Endothelial cell of hepatic sinusoid (primary cell): ENCODE measurements around the gene OLIG1.

ENCODE experiments used
- in situ Hi-C: cut with HindIII; loops from 2 replicates; pipeline ENCODE4 v1.10.0; 2017; ENCODE audit warnings: low sequenced_read_pairs

Gene OLIG1, protein sequence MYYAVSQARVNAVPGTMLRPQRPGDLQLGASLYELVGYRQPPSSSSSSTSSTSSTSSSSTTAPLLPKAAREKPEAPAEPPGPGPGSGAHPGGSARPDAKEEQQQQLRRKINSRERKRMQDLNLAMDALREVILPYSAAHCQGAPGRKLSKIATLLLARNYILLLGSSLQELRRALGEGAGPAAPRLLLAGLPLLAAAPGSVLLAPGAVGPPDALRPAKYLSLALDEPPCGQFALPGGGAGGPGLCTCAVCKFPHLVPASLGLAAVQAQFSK

DNA sequence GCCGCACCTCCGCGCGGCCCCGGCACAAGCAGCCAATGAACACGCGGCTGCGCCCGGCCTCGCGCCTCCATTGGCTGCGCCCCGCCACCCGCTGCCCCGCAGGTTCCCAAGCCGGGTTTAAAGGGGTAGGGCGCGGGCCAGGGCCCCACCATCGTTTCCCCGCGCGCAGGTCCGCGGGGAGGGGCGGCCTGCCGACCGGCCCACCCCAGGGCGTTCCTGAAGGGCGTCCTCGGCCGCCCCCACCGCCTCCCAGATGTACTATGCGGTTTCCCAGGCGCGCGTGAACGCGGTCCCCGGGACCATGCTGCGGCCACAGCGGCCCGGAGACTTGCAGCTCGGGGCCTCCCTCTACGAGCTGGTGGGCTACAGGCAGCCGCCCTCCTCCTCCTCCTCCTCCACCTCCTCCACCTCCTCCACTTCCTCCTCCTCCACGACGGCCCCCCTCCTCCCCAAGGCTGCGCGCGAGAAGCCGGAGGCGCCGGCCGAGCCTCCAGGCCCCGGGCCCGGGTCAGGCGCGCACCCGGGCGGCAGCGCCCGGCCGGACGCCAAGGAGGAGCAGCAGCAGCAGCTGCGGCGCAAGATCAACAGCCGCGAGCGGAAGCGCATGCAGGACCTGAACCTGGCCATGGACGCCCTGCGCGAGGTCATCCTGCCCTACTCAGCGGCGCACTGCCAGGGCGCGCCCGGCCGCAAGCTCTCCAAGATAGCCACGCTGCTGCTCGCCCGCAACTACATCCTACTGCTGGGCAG, at the start of gene OLIG1:
TSS of gene OLIG1 (plus strand) at position 148 of the 750 bp plus-strand sequence. CDS start at position 254, 106 bp downstream.
- in situ Hi-C loops, result no loop called here

DNA sequence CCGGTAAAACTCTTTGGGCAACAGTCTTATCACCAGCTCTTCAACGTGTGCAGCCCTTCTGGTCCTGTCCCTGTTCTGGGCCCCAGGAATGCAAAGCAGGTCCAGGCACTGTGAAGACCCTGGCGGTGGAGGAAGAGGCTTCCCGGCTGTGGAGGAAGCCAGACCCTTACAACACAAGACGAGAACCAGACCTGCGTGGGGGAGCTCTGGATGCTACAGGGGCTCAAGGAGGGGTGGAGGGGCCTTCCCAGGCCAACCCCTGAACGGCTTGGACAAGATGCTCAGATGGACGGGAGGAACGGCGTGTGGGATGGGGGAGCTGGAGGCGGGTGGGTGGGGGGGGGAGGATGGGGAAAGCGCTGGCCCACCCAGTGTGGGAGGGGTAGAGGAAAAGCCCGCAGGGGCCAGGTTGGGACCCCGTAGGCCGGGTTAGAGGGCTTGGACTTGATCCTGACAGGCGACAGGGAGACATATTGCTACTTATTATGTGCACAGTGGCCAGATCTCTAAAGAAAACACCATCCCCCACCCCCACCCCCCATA, 49.3 kb upstream of the OLIG1 start:
- in situ Hi-C loops, result no loop called here

DNA sequence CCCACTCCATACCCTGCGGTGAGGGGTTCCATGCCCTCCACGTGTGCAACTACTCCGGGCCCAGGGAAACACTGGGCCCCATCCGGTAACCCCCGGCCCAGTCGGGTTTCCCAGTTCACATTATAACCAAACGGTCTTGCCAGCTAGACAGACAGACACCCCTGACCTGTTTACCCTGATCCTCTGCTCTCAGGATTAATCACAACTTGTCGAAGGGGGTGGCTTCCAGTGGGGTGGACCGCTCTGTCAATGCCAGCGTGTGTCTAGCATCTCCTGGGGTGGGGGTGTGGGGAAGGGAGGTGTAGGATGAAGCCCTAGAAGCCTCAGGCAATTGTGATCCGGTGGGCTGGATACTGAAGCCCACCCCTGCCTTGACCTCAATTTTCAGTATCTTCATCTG, 48.8 kb upstream of the OLIG1 start:
- in situ Hi-C loops, result no loop called here

DNA sequence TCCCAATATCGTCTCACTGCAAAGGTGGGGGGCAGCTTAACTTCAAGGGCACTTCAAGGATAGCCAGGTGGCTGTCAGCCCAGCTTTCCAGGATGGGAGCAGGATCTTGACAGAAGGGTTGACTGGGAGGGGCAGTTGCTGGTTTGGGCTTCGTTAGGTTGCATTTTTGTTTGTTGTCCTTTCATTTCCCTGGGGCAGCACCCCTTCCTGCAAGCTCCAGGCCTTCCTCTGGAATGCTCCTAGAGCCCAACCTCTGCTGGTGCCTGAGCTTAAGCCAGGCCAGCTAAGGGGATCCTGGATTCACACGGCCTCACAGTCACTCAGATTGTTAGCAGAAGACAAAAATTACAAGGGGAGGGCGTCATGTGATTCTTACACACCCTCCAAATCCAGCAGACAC, 48.3 kb upstream of the OLIG1 start:
- in situ Hi-C loops, result no loop called here

DNA sequence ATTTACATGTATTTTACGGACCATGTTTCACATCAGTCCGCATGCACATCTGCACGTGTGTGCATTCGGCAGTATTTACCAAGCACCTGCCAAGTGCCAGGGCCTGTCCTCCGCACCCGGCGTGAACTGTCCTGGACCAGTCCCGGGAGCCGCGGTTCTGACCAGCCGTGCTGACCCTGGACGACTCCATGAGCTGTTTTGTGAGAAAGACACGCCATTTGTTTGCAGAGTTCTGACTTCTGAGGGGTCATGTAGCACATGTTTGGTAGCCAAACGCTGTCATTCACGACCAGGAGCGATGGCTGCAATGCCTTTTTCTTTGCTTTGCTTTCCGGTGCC, 47.5 kb upstream of the OLIG1 start:
- in situ Hi-C loops, result no loop called here

DNA sequence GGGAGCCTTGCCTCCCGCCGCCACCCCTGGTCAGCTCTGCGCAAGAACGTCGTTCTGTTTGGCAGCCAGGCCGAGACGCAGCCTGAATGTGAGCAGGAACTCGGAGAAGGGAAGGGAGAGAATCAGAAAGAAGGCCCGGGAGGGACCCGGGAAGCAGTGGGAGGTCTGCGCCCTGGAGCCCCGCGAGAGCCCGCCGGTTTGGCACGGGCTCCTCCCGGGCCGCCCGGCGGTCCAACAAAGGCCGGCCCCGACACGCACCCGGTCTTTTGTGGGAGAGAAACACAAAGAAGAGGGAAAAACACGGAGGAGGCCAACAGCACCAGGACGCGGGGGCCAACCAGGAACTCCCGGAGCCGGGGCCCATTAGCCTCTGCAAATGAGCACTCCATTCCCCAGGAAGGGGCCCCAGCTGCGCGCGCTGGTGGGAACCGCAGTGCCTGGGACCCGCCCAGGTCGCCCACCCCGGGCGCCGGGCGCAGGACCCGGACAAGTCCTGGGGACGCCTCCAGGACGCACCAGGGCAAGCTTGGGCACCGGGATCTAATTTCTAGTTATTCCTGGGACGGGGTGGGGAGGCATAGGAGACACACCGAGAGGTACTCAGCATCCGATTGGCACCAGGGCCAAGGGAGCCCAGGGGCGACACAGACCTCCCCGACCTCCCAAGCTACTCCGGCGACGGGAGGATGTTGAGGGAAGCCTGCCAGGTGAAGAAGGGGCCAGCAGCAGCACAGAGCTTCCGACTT, 46.9 kb upstream of the OLIG1 start:
- in situ Hi-C loops, result no loop called here

DNA sequence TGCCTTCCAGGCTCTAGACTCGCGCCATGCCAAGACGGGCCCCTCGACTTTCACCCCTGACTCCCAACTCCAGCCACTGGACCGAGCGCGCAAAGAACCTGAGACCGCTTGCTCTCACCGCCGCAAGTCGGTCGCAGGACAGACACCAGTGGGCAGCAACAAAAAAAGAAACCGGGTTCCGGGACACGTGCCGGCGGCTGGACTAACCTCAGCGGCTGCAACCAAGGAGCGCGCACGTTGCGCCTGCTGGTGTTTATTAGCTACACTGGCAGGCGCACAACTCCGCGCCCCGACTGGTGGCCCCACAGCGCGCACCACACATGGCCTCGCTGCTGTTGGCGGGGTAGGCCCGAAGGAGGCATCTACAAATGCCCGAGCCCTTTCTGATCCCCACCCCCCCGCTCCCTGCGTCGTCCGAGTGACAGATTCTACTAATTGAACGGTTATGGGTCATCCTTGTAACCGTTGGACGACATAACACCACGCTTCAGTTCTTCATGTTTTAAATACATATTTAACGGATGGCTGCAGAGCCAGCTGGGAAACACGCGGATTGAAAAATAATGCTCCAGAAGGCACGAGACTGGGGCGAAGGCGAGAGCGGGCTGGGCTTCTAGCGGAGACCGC, 46.3 kb upstream of the OLIG1 start:
- in situ Hi-C loops, result no loop called here

DNA sequence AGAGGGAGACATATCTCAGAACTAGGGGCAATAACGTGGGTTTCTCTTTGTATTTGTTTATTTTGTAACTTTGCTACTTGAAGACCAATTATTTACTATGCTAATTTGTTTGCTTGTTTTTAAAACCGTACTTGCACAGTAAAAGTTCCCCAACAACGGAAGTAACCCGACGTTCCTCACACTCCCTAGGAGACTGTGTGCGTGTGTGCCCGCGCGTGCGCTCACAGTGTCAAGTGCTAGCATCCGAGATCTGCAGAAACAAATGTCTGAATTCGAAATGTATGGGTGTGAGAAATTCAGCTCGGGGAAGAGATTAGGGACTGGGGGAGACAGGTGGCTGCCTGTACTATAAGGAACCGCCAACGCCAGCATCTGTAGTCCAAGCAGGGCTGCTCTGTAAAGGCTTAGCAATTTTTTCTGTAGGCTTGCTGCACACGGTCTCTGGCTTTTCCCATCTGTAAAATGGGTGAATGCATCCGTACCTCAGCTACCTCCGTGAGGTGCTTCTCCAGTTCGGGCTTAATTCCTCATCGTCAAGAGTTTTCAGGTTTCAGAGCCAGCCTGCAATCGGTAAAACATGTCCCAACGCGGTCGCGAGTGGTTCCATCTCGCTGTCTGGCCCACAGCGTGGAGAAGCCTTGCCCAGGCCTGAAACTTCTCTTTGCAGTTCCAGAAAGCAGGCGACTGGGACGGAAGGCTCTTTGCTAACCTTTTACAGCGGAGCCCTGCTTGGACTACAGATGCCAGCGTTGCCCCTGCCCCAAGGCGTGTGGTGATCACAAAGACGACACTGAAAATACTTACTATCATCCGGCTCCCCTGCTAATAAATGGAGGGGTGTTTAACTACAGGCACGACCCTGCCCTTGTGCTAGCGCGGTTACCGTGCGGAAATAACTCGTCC, 45.5 kb upstream of the OLIG1 start:
- in situ Hi-C loops, result no loop called here

DNA sequence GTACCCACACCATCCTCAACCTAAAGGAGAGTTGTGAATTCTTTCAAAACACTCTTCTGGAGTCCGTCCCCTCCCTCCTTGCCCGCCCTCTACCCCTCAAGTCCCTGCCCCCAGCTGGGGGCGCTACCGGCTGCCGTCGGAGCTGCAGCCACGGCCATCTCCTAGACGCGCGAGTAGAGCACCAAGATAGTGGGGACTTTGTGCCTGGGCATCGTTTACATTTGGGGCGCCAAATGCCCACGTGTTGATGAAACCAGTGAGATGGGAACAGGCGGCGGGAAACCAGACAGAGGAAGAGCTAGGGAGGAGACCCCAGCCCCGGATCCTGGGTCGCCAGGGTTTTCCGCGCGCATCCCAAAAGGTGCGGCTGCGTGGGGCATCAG, 44.8 kb upstream of the OLIG1 start:
- in situ Hi-C loops, result no loop called here

DNA sequence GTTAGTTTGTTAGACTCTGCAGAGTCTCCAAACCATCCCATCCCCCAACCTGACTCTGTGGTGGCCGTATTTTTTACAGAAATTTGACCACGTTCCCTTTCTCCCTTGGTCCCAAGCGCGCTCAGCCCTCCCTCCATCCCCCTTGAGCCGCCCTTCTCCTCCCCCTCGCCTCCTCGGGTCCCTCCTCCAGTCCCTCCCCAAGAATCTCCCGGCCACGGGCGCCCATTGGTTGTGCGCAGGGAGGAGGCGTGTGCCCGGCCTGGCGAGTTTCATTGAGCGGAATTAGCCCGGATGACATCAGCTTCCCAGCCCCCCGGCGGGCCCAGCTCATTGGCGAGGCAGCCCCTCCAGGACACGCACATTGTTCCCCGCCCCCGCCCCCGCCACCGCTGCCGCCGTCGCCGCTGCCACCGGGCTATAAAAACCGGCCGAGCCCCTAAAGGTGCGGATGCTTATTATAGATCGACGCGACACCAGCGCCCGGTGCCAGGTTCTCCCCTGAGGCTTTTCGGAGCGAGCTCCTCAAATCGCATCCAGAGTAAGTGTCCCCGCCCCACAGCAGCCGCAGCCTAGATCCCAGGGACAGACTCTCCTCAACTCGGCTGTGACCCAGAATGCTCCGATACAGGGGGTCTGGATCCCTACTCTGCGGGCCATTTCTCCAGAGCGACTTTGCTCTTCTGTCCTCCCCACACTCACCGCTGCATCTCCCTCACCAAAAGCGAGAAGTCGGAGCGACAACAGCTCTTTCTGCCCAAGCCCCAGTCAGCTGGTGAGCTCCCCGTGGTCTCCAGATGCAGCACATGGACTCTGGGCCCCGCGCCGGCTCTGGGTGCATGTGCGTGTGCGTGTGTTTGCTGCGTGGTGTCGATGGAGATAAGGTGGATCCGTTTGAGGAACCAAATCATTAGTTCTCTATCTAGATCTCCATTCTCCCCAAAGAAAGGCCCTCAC, 44.2 kb upstream of the OLIG1 start, which contains the start of gene OLIG2:
TSS of gene OLIG2 (plus strand) at position 447 of the 954 bp plus-strand sequence. CDS start 928 bp downstream, outside the sequence.
- in situ Hi-C loops, result no loop called here

DNA sequence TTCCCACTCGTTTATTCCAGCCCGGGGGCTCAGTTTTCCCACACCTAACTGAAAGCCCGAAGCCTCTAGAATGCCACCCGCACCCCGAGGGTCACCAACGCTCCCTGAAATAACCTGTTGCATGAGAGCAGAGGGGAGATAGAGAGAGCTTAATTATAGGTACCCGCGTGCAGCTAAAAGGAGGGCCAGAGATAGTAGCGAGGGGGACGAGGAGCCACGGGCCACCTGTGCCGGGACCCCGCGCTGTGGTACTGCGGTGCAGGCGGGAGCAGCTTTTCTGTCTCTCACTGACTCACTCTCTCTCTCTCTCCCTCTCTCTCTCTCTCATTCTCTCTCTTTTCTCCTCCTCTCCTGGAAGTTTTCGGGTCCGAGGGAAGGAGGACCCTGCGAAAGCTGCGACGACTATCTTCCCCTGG, 43.5 kb upstream of the OLIG1 start:
- in situ Hi-C loops, result no loop called here

DNA sequence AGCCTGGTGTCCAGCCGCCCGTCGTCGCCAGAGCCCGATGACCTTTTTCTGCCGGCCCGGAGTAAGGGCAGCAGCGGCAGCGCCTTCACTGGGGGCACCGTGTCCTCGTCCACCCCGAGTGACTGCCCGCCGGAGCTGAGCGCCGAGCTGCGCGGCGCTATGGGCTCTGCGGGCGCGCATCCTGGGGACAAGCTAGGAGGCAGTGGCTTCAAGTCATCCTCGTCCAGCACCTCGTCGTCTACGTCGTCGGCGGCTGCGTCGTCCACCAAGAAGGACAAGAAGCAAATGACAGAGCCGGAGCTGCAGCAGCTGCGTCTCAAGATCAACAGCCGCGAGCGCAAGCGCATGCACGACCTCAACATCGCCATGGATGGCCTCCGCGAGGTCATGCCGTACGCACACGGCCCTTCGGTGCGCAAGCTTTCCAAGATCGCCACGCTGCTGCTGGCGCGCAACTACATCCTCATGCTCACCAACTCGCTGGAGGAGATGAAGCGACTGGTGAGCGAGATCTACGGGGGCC, 43.0 kb upstream of the OLIG1 start:
- in situ Hi-C loops, result no loop called here

DNA sequence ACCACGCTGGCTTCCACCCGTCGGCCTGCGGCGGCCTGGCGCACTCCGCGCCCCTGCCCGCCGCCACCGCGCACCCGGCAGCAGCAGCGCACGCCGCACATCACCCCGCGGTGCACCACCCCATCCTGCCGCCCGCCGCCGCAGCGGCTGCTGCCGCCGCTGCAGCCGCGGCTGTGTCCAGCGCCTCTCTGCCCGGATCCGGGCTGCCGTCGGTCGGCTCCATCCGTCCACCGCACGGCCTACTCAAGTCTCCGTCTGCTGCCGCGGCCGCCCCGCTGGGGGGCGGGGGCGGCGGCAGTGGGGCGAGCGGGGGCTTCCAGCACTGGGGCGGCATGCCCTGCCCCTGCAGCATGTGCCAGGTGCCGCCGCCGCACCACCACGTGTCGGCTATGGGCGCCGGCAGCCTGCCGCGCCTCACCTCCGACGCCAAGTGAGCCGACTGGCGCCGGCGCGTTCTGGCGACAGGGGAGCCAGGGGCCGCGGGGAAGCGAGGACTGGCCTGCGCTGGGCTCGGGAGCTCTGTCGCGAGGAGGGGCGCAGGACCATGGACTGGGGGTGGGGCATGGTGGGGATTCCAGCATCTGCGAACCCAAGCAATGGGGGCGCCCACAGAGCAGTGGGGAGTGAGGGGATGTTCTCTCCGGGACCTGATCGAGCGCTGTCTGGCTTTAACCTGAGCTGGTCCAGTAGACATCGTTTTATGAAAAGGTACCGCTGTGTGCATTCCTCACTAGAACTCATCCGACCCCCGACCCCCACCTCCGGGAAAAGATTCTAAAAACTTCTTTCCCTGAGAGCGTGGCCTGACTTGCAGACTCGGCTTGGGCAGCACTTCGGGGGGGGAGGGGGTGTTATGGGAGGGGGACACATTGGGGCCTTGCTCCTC, 42.3 kb upstream of the OLIG1 start:
- in situ Hi-C loops, result no loop called here

DNA sequence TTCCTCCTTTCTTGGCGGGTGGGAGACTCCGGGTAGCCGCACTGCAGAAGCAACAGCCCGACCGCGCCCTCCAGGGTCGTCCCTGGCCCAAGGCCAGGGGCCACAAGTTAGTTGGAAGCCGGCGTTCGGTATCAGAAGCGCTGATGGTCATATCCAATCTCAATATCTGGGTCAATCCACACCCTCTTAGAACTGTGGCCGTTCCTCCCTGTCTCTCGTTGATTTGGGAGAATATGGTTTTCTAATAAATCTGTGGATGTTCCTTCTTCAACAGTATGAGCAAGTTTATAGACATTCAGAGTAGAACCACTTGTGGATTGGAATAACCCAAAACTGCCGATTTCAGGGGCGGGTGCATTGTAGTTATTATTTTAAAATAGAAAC, 41.7 kb upstream of the OLIG1 start:
- in situ Hi-C loops, result no loop called here

DNA sequence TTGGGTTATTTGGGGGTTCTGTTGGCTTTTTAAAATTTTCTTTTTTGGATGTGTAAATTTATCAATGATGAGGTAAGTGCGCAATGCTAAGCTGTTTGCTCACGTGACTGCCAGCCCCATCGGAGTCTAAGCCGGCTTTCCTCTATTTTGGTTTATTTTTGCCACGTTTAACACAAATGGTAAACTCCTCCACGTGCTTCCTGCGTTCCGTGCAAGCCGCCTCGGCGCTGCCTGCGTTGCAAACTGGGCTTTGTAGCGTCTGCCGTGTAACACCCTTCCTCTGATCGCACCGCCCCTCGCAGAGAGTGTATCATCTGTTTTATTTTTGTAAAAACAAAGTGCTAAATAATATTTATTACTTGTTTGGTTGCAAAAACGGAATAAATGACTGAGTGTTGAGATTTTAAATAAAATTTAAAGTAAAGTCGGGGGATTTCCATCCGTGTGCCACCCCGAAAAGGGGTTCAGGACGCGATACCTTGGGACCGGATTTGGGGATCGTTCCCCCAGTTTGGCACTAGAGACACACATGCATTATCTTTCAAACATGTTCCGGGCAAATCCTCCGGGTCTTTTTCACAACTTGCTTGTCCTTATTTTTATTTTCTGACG, 41.1 kb upstream of the OLIG1 start:
- in situ Hi-C loops, result no loop called here

DNA sequence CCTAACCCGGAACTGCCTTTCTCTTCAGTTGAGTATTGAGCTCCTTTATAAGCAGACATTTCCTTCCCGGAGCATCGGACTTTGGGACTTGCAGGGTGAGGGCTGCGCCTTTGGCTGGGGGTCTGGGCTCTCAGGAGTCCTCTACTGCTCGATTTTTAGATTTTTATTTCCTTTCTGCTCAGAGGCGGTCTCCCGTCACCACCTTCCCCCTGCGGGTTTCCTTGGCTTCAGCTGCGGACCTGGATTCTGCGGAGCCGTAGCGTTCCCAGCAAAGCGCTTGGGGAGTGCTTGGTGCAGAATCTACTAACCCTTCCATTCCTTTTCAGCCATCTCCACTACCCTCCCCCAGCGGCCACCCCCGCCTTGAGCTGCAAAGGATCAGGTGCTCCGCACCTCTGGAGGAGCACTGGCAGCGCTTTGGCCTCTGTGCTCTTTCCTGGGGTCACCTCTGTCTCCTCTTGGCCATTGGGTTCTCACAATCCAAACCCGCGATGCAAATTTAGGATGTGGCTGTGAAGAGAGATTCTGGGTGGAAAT, 40.5 kb upstream of the OLIG1 start:
- in situ Hi-C loops, result no loop called here

DNA sequence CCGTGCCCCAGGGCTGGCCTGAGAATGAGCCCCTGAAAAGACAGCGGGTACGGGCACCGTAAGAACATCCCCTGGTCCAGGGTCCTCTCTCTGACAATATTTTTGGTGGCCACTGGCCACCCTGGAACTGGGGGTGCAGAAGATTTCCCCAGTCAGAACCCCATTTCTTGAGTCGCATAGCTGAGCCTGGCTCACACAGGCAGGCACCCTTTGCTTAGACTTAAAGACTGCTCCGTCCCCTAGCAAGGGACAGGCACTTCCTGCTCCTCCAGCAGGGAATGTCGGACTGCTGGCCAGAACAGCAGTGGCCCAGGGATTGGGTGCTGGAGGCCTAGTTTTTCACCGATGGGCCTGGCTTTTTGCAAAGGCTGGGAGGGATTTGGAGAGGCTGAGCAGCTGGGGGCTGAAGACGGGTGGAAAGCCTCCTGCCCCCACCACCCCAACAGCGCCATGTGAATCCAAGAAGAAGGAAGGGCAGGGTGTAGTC, 39.9 kb upstream of the OLIG1 start:
- in situ Hi-C loops, result loop anchor here (10.0 kb wide), 1 partner anchor 165 kb away; no protein-coding TSS in a partner anchor
